Liver (tissue), 9 donors: ENCODE data around the gene GRAMD4. TPM values are rescaled to one million over a fixed set of nuclear protein-coding genes. Genes with fewer than 3 reads are reported as not detected.
A peak's percentile ranks its signal among the peaks of the same experiment; 100 is the strongest.

Experiments used
- DNase-seq: peaks from one replicate; pipeline ENCODE4 v3.0.0-alpha.2; 2017; ENCODE audit warnings: low spot score
- H3K27ac ChIP-seq, 2 donors: one replicate each; pipeline ENCODE4 v1.7.0; 2013; ENCODE audit warnings: inconsistent platforms in 2 of 2, low read length in 2 of 2, control low read depth in 1 of 2, low read depth in 1 of 2, mild to moderate bottlenecking in 1 of 2
- H3K27me3 ChIP-seq, 4 donors: one replicate each; pipeline versions ENCODE4 v1.6.1 to v1.7.0; 2013; ENCODE audit warnings: low read length in 3 of 4, inconsistent platforms in 1 of 4, mild to moderate bottlenecking in 1 of 4, moderate library complexity in 1 of 4; ENCODE audit not compliant: control insufficient read depth in 4 of 4, insufficient read depth in 4 of 4
- H3K36me3 ChIP-seq, 4 donors: one replicate each; pipeline versions ENCODE4 v1.6.1 to v1.7.0; 2013; ENCODE audit warnings: low read length in 3 of 4, mild to moderate bottlenecking in 3 of 4, low read depth in 1 of 4, moderate library complexity in 1 of 4; ENCODE audit not compliant: control insufficient read depth in 4 of 4, insufficient read depth in 3 of 4
- H3K4me1 ChIP-seq, 4 donors: one replicate each; pipeline versions ENCODE4 v1.6.1 to v1.7.0; 2013; ENCODE audit warnings: low read length in 3 of 4, mild to moderate bottlenecking in 3 of 4, moderate library complexity in 1 of 4; ENCODE audit not compliant: control insufficient read depth in 4 of 4, insufficient read depth in 4 of 4
- H3K4me3 ChIP-seq, 3 donors: one replicate each; pipeline versions ENCODE4 v1.6.1 to v1.7.0; 2013; ENCODE audit warnings: low read length in 3 of 3, control low read depth in 1 of 3, low read depth in 1 of 3, mild to moderate bottlenecking in 1 of 3
- H3K9ac ChIP-seq, 2 donors: one replicate each; pipeline ENCODE4 v1.7.0; 2013; ENCODE audit warnings: low read length in 2 of 2, mild to moderate bottlenecking in 2 of 2, moderate library complexity in 2 of 2, control low read depth in 1 of 2, low read depth in 1 of 2
- H3K9me3 ChIP-seq, 4 donors: one replicate each; pipeline versions ENCODE4 v1.6.1 to v1.7.0; 2013; ENCODE audit warnings: low read length in 3 of 4; ENCODE audit not compliant: control insufficient read depth in 4 of 4
- CTCF ChIP-seq: fragments of 150-350 bp; IDR thresholded peaks from 2 replicates; pipeline ENCODE4 v1.5.1; 2017; ENCODE audit warnings: improper control_type of control experiment, low read depth, low read length; ENCODE audit not compliant: missing input control
- EGR1 ChIP-seq, 2 donors: IDR thresholded peaks; 2 replicates each; pipeline ENCODE4 v1.6.1; 2016 to 2018; ENCODE audit warnings: antibody characterized with exemption in 2 of 2, low read depth in 2 of 2
- FOXA1 ChIP-seq: IDR thresholded peaks from 2 replicates; pipeline ENCODE4 v1.6.1; 2016; ENCODE audit warnings: antibody characterized with exemption
- HNF4A ChIP-seq, 2 donors: conservative IDR thresholded peaks; 2 replicates each; pipeline ENCODE4 v1.6.1; 2016; ENCODE audit warnings: antibody characterized with exemption in 2 of 2, mild to moderate bottlenecking in 2 of 2
- JUND ChIP-seq, 2 donors: IDR thresholded peaks; 2 replicates each; pipeline ENCODE4 v1.6.1; 2016; ENCODE audit warnings: antibody characterized with exemption in 2 of 2
- MAX ChIP-seq: IDR thresholded peaks from 2 replicates; pipeline ENCODE4 v1.6.1; 2016; ENCODE audit warnings: antibody characterized with exemption
- NR2F2 ChIP-seq: IDR thresholded peaks from 2 replicates; pipeline ENCODE4 v1.6.1; 2016; ENCODE audit warnings: antibody characterized with exemption
- RAD21 ChIP-seq, 2 donors: IDR thresholded peaks; 2 replicates each; pipeline ENCODE4 v1.6.1; 2016; ENCODE audit warnings: antibody characterized with exemption in 2 of 2, mild to moderate bottlenecking in 2 of 2
- RXRA ChIP-seq, 2 donors: IDR thresholded peaks; 2 replicates each; pipeline ENCODE4 v1.6.1; 2017 to 2018; ENCODE audit warnings: antibody characterized with exemption in 2 of 2, mild to moderate bottlenecking in 1 of 2
- SP1 ChIP-seq: IDR thresholded peaks from 2 replicates; pipeline ENCODE4 v1.6.1; 2018; ENCODE audit warnings: antibody characterized with exemption, mild to moderate bottlenecking
- TAF1 ChIP-seq: conservative IDR thresholded peaks from 2 replicates; pipeline ENCODE4 v1.6.1; 2016; ENCODE audit warnings: antibody characterized with exemption, mild to moderate bottlenecking
- YY1 ChIP-seq: IDR thresholded peaks from 2 replicates; pipeline ENCODE4 v1.6.1; 2016; ENCODE audit warnings: antibody characterized with exemption, mild to moderate bottlenecking
- ZBTB33 ChIP-seq: IDR thresholded peaks from 2 replicates; pipeline ENCODE4 v1.6.1; 2016; ENCODE audit warnings: antibody characterized with exemption
- WGBS: extraction: QIAGEN DNeasy Blood & Tissue Kit; methylation state at CpG from one replicate; pipeline ENCODE4 v1.1.7; 2013; 5-methylcytosine and 5-hydroxymethylcytosine counted together
- polyA plus RNA-seq, 2 donors: library from polyadenylated mRNA; stranded (reverse) in 1 of 2; unstranded in 1 of 2; fragments of 200-250 nt in 1 of 2; fragments of >200 nt in 1 of 2; fragmentation: Nextera tagmentation in 1 of 2; extraction: Ambion mirVana in 1 of 2; gene quantifications; one replicate each; pipeline versions ENCODE4 v1.2.1 to v1.2.3, GENCODE V29; 2013 to 2015
- total RNA-seq, 2 donors: library from RNA; depleted of rRNA; stranded (reverse); fragments of >200 nt; gene quantifications; one replicate each; pipeline ENCODE4 v1.2.3, GENCODE V29; 2014
- TF ChIP-seq, protein P1 (sequence below): IDR thresholded peaks from 2 replicates; pipeline ENCODE4 v1.6.1; 2016; ENCODE audit warnings: antibody characterized with exemption, mild to moderate bottlenecking
- donor health status: healthy.
- donor health status: healthy.
- donor health status: healthy.
- donor health status: healthy.
- donor health status: healthy.

GRAMD4 gene
- total and polyA plus RNA-seq, 4 donors = 2.7 to 53.5 (median 21.6) TPM

DNA sequence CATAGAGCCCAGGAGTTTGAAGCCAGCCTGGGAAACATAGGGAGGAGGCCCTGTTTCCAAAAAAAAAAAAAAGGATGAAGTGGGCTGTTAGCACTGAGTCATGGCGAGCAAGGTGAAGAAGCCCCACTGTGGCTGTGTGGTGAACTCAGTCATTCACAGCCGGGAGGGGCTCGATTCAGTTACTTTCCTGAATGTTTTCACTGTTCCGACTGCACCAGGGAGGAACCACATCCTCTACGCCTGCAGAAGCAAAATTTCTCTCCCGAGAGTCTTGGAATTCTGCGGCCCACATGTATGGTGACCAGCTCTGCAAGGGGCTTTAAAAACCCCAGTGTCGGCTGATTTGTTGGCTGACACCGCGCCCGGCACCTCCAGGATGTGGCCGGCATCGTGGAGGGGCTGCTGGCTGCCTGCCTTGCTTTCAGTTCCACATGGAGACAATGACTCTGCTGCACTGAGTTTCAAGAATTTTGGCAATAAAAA, 27.8 kb upstream of the GRAMD4 start:
- H3K4me3 ChIP-seq = no peak overlapping the region
- WGBS = 62% methylated on average over 13 of the region's 13 CpGs

DNA sequence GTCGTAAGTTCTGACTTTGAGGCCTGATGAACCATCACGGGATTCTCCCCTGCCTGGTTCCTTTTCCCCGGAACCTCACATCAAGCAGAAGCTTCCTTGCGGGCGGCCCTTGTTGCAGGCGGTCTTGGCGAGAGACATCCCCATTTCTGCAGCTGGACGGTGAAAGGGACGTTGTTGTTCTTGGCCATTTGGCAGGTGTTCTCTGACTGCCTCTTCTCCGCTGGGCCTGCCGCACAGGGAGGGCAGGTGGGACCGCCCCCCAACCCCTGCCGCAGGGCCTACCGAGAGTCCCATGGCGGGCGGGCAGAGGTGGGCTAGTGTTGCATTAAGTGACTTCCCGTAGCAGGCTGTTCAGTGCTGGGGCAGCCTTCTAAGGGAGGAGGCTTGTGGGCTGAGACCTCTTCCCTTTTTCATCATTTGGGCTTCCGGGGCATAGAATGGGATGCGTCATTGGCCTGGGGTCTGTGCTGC, 26.9 kb upstream of the GRAMD4 start:
- DNase-seq = no peak
- no peak overlapping the region for H3K4me3 ChIP-seq

More for the DNA sequence above, 27.8 kb upstream of the GRAMD4 start:
- TF ChIP-seq JUND (IDR thresholded peaks at IDR 0.05) (no peak), CTCF (no peak), RXRA (IDR thresholded peaks at IDR 0.05) (no peak), RAD21 (IDR thresholded peaks at IDR 0.05) (no peak), HNF4A (conservative IDR thresholded peaks at IDR 0.05) (no peak), MAX (no peak), TAF1 (no peak), ZBTB33 (no peak)
- H3K4me1 ChIP-seq = no peaks in the 10 kb centered on the region
- H3K27me3 ChIP-seq = no peaks in the 10 kb centered on the region
- peak overlapping the region in 1 of 2 donors; percentile 0 for H3K27ac ChIP-seq
- DNase-seq = no peak
- H3K9ac ChIP-seq = no peak overlapping the region
- H3K36me3 ChIP-seq = no peaks in the 10 kb centered on the region
- H3K9me3 ChIP-seq = no peaks in the 10 kb centered on the region

More for the DNA sequence above, 26.9 kb upstream of the GRAMD4 start:
- H3K9me3 ChIP-seq = no peaks in the 10 kb centered on the region
- no peaks in the 10 kb centered on the region for H3K27me3 ChIP-seq
- H3K4me1 ChIP-seq = no peaks in the 10 kb centered on the region
- no peak for TF ChIP-seq ZBTB33
- no peak for TF ChIP-seq YY1
- no peak for TF ChIP-seq RXRA (IDR thresholded peaks at IDR 0.05)
- TF ChIP-seq, protein P1, sequence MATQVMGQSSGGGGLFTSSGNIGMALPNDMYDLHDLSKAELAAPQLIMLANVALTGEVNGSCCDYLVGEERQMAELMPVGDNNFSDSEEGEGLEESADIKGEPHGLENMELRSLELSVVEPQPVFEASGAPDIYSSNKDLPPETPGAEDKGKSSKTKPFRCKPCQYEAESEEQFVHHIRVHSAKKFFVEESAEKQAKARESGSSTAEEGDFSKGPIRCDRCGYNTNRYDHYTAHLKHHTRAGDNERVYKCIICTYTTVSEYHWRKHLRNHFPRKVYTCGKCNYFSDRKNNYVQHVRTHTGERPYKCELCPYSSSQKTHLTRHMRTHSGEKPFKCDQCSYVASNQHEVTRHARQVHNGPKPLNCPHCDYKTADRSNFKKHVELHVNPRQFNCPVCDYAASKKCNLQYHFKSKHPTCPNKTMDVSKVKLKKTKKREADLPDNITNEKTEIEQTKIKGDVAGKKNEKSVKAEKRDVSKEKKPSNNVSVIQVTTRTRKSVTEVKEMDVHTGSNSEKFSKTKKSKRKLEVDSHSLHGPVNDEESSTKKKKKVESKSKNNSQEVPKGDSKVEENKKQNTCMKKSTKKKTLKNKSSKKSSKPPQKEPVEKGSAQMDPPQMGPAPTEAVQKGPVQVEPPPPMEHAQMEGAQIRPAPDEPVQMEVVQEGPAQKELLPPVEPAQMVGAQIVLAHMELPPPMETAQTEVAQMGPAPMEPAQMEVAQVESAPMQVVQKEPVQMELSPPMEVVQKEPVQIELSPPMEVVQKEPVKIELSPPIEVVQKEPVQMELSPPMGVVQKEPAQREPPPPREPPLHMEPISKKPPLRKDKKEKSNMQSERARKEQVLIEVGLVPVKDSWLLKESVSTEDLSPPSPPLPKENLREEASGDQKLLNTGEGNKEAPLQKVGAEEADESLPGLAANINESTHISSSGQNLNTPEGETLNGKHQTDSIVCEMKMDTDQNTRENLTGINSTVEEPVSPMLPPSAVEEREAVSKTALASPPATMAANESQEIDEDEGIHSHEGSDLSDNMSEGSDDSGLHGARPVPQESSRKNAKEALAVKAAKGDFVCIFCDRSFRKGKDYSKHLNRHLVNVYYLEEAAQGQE = no peak
- TF ChIP-seq EGR1 (IDR thresholded peaks at IDR 0.05; ENCODE audit: low read depth in 2 of 2) = no peak
- no peak for TF ChIP-seq TAF1
- no peak for TF ChIP-seq NR2F2
- no peak for TF ChIP-seq FOXA1
- TF ChIP-seq SP1 = no peak
- H3K36me3 ChIP-seq = no peaks in the 10 kb centered on the region
- H3K9ac ChIP-seq = no peak overlapping the region
- H3K27ac ChIP-seq = peak overlapping the region in 1 of 2 donors; percentile 52
- 85% methylated on average over 19 of the region's 19 CpGs for WGBS
